Activated B cell treated with CpG ODN at 0.5 μM for 24 hours (primary cell): ENCODE results near the gene GANC. TPM values are rescaled to one million over a fixed set of nuclear protein-coding genes. Genes with fewer than 3 reads are reported as not detected.

Experiments used
- ATAC-seq: fragments of 200-7000 bp; cut with Tn5 transposase; one replicate; pipeline ENCODE4 v1.10.0; 2021; ENCODE audit warnings: low read depth, mild to moderate bottlenecking, moderate library complexity
- CTCF ChIA-PET: fragments of 350-600 bp; sonication (Branson Sonifier 250); formaldehyde crosslinking; loops from one replicate; lab custom pipeline; 2021; ENCODE audit warnings: antibody characterized with exemption; lab: Charles Lee
- POLR2A ChIA-PET: fragments of 350-600 bp; sonication (Branson Sonifier 250); formaldehyde crosslinking; loops from one replicate; lab custom pipeline; 2021; ENCODE audit warnings: antibody characterized with exemption; lab: Charles Lee
- DNase-seq: peaks from one replicate; pipeline ENCODE4 v3.0.0; 2022
- H3K27ac Mint-ChIP-seq: one replicate; pipeline ENCODE4 v1.8.0; 2020; ENCODE audit warnings: mixed read lengths
- H3K27me3 Mint-ChIP-seq: one replicate; pipeline ENCODE4 v1.8.0; 2021; ENCODE audit warnings: mixed read lengths
- H3K36me3 Mint-ChIP-seq: one replicate; pipeline ENCODE4 v1.8.0; 2021; ENCODE audit warnings: low read depth, mixed read lengths
- H3K4me1 Mint-ChIP-seq: one replicate; pipeline ENCODE4 v1.8.0; 2021; ENCODE audit warnings: mixed read lengths
- H3K4me3 Mint-ChIP-seq: one replicate; pipeline ENCODE4 v1.8.0; 2020; ENCODE audit warnings: mild to moderate bottlenecking, mixed read lengths
- H3K9me3 Mint-ChIP-seq: one replicate; pipeline ENCODE4 v1.8.0; 2020; ENCODE audit warnings: mixed read lengths
- intact Hi-C: fragments of 100-400 bp; cut with micrococcal nuclease; formaldehyde crosslinking; loops from one replicate; pipeline ENCODE4 v1.15.1; 2024
- total RNA-seq: library from RNA; stranded (reverse); gene quantifications from 2 replicates; pipeline ENCODE4 v1.2.3, GENCODE V29; 2022
- TF ChIP-seq, protein P1 (sequence below): fragments of 200-600 bp; IDR thresholded peaks from one replicate; pipeline ENCODE4 v1.8.0; 2022; ENCODE audit warnings: antibody characterized with exemption, mild to moderate bottlenecking

The GANC gene
- total RNA-seq, 1 donor from 2014 or later: 72.2 TPM

DNA sequence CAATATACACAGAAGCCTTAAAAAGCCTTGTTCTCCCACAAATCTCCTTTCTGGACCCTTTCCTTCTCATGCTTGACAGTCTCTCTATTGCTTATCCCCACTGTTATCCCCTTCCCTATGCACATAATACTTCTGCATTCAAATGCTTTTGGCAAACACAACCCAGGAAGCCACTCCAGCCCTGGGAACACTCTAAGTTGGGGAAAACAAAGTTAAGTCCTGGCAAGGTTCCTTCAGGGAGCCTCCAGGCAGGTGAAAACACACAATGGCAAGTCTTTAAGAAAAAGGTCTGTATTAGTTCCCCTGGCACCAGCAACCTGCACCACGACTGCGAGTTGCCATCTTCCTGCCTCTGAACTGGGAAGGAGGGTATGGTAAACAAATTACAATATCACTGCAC is 19.7 kb upstream of the GANC start:
- H3K36me3 Mint-ChIP-seq: peaks cover 62% of the 10 kb centered on the region
- H3K27me3 Mint-ChIP-seq: no peaks in the 10 kb centered on the region

DNA sequence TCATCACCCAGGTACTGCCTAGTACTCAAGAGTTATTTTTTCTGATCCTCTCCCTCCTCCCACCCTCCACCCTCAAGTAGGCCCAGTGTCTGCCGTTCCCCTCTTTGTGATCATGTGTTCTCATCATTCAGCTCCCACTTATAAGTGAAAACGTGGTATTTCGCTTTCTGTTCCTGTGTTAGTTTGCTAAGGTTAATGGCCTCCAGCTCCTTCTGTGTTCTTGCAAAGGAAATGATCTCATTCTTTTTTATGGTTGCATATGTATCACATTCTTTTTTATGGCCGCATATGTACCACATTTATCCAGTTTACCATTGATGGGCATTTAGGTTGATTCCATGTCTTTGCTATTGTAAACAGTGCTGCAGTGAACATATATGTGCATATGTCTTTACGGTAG is 8.2 kb upstream of the GANC start:
- Mint-ChIP-seq H3K4me1 (peaks cover 4% of the 10 kb centered on the region), H3K36me3 (peaks cover 76% of the 10 kb centered on the region), H3K9me3 (no peaks in the 10 kb centered on the region), H3K27me3 (no peaks in the 10 kb centered on the region), H3K4me3 (no peak overlapping the region), H3K27ac (no peak overlapping the region)
- TF ChIP-seq, protein P1, sequence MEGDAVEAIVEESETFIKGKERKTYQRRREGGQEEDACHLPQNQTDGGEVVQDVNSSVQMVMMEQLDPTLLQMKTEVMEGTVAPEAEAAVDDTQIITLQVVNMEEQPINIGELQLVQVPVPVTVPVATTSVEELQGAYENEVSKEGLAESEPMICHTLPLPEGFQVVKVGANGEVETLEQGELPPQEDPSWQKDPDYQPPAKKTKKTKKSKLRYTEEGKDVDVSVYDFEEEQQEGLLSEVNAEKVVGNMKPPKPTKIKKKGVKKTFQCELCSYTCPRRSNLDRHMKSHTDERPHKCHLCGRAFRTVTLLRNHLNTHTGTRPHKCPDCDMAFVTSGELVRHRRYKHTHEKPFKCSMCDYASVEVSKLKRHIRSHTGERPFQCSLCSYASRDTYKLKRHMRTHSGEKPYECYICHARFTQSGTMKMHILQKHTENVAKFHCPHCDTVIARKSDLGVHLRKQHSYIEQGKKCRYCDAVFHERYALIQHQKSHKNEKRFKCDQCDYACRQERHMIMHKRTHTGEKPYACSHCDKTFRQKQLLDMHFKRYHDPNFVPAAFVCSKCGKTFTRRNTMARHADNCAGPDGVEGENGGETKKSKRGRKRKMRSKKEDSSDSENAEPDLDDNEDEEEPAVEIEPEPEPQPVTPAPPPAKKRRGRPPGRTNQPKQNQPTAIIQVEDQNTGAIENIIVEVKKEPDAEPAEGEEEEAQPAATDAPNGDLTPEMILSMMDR: no peak
- ATAC-seq (no peak), DNase-seq (no peak)
- CTCF ChIA-PET: no interaction called here
- POLR2A ChIA-PET: no interaction called here
- intact Hi-C loops: no loop called here

More for the DNA sequence above, 19.7 kb upstream of the GANC start:
- DNase-seq (no peak), ATAC-seq (no peak)
- Mint-ChIP-seq H3K4me1 (no peaks in the 10 kb centered on the region), H3K27ac (no peak overlapping the region), H3K4me3 (no peak overlapping the region), H3K9me3 (peaks cover 4% of the 10 kb centered on the region)
- CTCF ChIA-PET: no interaction called here
- POLR2A ChIA-PET: interaction anchor here (0.6 to 1.2 kb wide), 2 partner anchors 20 to 1162 kb away, joined by 4 read pairs; partner anchors contain the start of genes GANC and TMEM87A
- intact Hi-C loops: no loop called here
- TF ChIP-seq, protein P1: no peak

DNA sequence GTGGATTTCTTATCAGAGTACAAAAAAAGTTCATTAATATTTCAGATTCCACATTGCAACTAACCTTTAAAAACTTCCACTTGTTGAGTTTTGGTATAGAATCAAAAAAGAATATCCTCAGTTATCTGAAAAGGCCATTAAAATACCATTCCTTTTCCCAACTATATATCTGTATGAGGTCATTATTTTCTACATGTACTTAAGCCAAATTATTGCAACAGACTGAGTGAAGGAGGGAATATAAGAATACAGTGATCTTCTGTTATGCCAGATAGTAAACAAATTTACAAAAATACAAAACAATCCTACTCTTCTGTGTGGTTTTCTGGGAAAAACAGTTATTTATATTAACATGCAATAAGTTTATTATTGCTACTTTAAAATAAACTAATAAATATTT is 5.7 kb upstream of the GANC start:
- Mint-ChIP-seq H3K9me3 (no peaks in the 10 kb centered on the region), H3K36me3 (peaks cover 76% of the 10 kb centered on the region), H3K27ac (no peak overlapping the region), H3K4me3 (no peak overlapping the region), H3K4me1 (peaks cover 17% of the 10 kb centered on the region), H3K27me3 (no peaks in the 10 kb centered on the region)
- CTCF ChIA-PET: no interaction called here
- DNase-seq (no peak), ATAC-seq (no peak)
- POLR2A ChIA-PET: no interaction called here
- TF ChIP-seq, protein P1: no peak
- intact Hi-C loops: no loop called here

DNA sequence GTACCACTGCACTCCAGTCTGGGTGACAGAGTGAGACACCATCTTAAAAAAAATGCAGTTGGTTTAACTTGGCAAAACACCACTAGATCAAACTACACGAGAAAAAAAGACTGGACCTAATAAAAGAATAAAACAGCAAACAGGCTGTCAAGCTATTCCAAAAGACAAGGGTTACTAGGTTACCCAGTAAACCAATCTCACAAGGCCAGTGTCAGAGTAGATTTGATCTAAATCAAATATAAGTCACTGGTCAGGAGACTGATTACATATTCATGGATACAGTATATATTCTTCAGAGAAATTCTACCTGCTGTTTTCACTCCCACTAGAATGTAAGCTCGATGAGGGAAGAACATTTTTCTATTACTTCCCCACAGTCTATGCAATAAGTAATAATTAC is 2.5 kb upstream of the GANC start:
- CTCF ChIA-PET: no interaction called here

DNA sequence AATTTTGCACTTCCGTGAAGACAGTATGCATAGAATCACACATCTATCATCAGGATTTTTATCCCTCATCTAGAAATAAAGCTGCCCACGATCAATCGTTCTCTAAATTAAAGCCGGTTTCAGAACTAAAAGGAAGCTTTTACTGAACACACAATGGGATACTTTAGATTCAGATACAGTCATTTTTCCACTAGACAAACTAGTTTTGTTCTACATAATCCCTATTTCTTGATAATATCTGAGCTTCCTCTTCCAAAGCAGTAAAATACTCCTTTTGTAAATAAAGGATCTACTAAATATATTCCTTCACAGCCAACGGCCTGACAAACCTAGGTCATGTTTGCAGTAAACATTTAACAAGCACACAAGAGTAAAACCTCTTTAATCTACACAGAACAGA is 2.0 kb upstream of the GANC start:
- TF ChIP-seq, protein P1: no peak
- Mint-ChIP-seq H3K27ac (no peak overlapping the region), H3K9me3 (no peaks in the 10 kb centered on the region), H3K4me3 (no peak overlapping the region), H3K4me1 (peaks cover 45% of the 10 kb centered on the region), H3K36me3 (peaks cover 60% of the 10 kb centered on the region), H3K27me3 (no peaks in the 10 kb centered on the region)
- intact Hi-C loops: loop anchor here (5.0 to 10.0 kb wide), 7 partner anchors 299 to 1679 kb away; partner anchors contain the start of genes CCNDBP1, CDAN1, EHD4 and KNL1
- ATAC-seq (no peak), DNase-seq (no peak)
- CTCF ChIA-PET: no interaction called here
- POLR2A ChIA-PET: interaction anchor here (0.6 kb wide), 3 partner anchors 9 to 1041 kb away, joined by 3 to 6 read pairs (median 3); no protein-coding TSS in a partner anchor

More for the DNA sequence above, 2.5 kb upstream of the GANC start:
- H3K4me1 Mint-ChIP-seq: peaks cover 41% of the 10 kb centered on the region
- ATAC-seq (no peak), DNase-seq (no peak)
- POLR2A ChIA-PET: interaction anchor here (0.6 kb wide), 3 partner anchors 9 to 1041 kb away, joined by 3 to 6 read pairs (median 3); no protein-coding TSS in a partner anchor
- intact Hi-C loops: loop anchor here (5.0 to 10.0 kb wide), 7 partner anchors 298 to 1678 kb away; partner anchors contain the start of genes CCNDBP1, CDAN1, EHD4 and KNL1
- no peaks in the 10 kb centered on the region for H3K27me3 Mint-ChIP-seq
- no peaks in the 10 kb centered on the region for H3K9me3 Mint-ChIP-seq
- TF ChIP-seq, protein P1: no peak
- no peak overlapping the region for H3K27ac Mint-ChIP-seq
- H3K36me3 Mint-ChIP-seq: peaks cover 65% of the 10 kb centered on the region
- no peak overlapping the region for H3K4me3 Mint-ChIP-seq
